Gastroesophageal sphincter (tissue), 3 donors: Measurements from ENCODE around the gene SLC39A6.

ENCODE experiments used
- CTCF ChIP-seq, 4 experiments: fragments of 200-600 bp in 2 of 4; fragments of 450-650 bp in 2 of 4; sonication (generic) in 1 of 4; IDR thresholded peaks; one replicate each; pipeline ENCODE4 v1.5.1; 2017 to 2019; ENCODE audit warnings: antibody characterized with exemption in 4 of 4, mild to moderate bottlenecking in 2 of 4, moderate library complexity in 2 of 4
- EP300 ChIP-seq: sonication (generic); formaldehyde crosslinking; IDR thresholded peaks from one replicate; pipeline ENCODE4 v1.6.1; 2017; ENCODE audit warnings: antibody characterized with exemption, mild to moderate bottlenecking
- POLR2A ChIP-seq, 2 donors: fragments of 450-650 bp; IDR thresholded peaks; one replicate each; pipeline ENCODE4 v1.6.1; 2017; ENCODE audit warnings: antibody characterized with exemption in 2 of 2, mild to moderate bottlenecking in 2 of 2, moderate library complexity in 1 of 2
- POLR2AphosphoS5 ChIP-seq: sonication (generic); formaldehyde crosslinking; IDR thresholded peaks from one replicate; pipeline ENCODE4 v1.6.1; 2017; ENCODE audit warnings: antibody characterized with exemption

DNA sequence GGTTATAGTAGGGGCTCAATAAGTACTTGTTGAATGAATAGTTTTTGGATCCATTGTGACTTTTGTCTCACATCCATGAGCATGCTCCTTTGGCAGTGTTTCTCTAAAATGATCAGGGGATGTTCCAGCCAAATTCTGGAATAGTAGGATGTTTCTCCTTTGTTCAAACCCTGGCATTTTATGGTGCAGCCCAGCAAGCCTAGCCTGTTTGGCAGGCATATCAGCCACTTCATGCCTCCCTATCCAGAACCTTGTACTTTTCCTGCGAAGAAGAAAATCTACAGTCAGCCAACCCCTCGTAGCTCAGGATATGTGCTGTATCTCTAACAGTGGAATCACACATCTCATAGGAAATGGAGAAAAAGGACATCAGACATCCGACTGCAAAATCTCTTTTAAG lies 34.7 kb downstream of the SLC39A6 start:
- TF ChIP-seq CTCF (IDR thresholded peaks at IDR 0.05) (no peak), POLR2AphosphoS5 (no peak), POLR2A (IDR thresholded peaks at IDR 0.05) (no peak), EP300 (no peak)
